GM19239 (cell line): ENCODE data around the gene HFM1.
"Not testable (repeated sequence)": the region's sequence is repeated elsewhere in the genome, so short reads cannot be mapped to it uniquely, and the experiment has no call there.

Source experiments
- DNase-seq: peaks from one replicate; pipeline ENCODE4 v3.0.0; 2011; ENCODE audit warnings: low spot score; ENCODE audit not compliant: insufficient read length
- FAIRE-seq: peaks from 2 replicates; lab custom pipeline; 2011; peaks lifted over from hg19 to GRCh38; lab: Jason Lieb, UNC

The HFM1 gene

DNA sequence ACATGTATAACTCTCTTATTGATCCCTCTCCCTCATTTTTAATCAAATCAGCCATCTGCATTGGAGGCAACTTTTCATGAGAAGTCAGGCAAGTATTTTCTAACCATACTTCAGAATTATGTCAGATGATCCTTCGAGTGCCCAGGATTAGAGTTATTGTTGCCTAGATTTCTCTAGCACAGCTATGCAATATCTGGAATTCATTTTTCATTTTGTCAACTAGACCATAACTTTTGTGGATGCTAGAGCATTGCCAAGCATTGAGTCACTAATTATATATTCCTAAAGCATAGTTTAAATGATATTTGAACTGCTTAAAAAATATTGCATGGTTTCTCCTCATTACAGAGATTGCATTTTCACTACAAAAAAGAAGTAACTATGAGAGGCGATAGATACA lies 21.2 kb downstream of the HFM1 start:
- FAIRE-seq (no peak), DNase-seq (no peak)

DNA sequence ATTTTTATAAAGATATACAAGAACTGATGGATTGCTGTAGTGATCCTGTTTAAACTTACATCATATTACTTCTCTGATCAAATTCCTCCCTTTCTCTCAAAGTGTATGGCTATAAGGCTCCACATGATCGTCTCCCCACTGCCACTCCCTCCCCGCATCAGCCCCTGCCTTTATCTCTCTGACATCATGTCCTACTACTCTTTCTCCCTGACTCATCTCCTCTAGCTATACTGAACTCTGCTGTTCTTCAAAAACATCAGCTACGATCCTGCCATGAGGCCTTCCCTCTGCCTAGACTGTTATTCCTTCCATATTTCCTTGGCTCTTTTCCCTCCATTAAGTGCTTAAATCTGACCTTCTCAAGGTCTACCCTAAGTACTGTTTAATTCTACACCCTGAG lies 22.8 kb downstream of the HFM1 start:
- no peak for DNase-seq
- FAIRE-seq, result no peak

DNA sequence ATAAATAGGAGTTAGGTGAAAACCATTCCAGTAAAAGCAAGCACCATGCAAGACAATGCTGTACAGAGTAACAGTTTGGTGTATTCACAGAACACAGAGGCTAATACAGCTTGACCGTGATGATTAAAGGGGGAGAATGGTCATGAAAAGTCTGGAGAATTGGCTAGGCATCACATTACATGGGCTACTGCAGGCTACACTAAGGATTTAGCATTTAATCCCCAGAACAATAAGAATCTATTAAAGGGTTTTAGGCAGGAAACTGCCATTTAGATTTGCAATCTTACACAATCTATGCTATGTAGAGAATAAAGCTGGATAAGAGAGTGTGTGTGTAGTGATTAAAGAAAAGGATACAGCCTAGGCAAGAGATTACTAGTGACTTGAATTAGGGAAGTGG lies 30.6 kb downstream of the HFM1 start:
- no peak for DNase-seq
- no peak for FAIRE-seq

DNA sequence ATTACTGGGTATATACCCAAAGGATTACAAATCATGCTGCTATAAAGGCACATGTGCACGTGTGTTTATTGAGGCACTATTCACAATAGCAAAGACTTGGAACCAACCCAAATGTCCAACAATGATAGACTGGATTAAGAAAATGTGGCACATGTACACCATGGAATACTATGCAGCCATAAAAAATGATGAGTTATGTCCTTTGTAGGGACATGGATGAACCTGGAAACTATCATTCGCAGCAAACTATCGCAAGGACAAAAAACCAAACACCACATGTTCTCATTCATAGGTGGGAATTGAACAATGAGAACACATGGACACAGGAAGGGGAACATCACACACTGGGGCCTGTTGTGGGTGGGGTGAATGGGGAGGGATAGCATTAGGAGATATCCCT lies 32.4 kb downstream of the HFM1 start:
- not testable (repeated sequence) for DNase-seq, FAIRE-seq

DNA sequence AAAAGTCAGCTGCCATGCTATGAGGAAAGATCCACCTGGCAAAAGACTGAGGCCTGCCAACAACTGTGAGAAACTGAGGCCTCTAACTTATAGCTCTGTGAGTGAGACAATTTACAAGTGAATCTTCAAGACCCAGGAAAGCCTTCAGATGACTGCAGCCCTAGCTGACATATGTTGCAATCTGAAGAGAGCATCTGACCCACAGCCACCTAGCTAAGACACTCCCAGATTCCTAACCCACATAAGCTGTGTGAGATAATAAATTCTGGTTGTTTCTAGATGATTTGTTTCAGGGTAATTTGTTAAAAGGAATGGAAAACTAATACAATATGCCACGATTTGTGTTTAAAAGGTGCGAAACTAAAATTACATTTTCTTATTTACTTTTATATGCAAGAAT lies 55.1 kb downstream of the HFM1 start:
- FAIRE-seq, result no peak

DNA sequence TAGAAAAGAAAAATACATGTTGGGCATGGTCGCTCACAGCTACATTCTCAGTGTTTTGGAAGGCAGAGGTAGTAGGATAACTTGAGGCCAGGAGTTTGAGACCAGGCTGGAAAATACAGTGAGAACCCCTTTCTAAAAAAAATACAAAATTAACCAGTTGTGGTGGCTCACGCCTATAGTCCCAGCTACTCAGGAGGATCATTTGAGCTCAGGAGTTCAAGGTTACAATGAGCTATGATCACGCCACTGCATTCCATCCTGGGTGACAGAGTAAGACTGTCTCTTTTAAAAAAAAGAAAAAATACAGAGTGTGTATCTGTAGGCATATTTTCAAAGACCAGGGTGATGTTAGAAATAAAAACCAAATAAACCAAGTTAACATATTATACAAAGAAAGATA lies 57.8 kb downstream of the HFM1 start:
- DNase-seq (no peak), FAIRE-seq (no peak)

More for the DNA sequence above, 55.1 kb downstream of the HFM1 start:
- no peak for DNase-seq

DNA sequence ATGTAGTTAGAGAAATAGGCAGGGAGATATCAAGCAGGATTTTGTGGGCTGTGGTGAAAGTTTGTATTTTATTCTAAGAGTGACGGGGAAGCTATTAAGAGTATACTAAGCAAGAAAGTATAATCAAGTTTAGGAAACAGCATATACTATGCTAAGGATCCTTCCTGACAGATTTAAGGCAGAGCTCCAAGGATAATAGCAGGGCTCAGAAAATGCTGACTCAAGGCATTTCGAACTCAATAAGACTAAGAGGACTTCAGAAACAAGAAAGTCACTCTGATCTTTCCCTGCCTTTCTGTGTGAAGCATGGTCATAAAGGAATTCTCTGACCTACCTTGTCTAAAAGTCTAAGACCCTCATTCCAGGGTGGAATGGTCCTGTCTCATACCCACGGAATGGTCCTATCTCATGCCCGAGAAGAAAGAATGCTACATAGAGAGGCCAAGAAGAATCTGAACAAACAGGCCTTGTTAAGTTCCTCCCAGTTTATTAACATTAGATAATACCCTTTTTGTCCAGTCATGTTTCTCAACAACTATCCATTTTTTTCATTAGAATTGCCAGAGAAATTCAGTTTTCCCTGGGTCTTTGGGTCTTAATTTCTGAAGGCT lies 59.1 kb downstream of the HFM1 start:
- FAIRE-seq, result no peak

DNA sequence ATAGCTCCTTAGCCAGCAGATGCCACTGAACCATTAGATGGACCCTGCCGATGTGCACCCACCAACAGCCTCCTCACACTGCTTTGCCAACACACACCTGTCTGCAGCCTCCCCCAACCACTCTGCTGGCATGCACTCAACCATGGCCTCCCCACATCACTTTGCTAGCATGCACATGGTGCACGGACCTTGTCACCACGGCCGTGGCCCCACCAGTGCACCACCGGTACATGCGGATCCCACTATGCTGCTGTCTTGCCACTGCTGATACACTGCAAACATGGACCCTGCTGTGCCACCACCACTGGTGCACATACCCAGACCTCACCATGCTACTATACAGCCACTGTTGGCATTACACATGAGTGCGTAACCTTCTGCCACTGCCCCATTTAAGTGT lies 66.1 kb downstream of the HFM1 start:
- FAIRE-seq, result no peak

More for the DNA sequence above, 59.1 kb downstream of the HFM1 start:
- no peak for DNase-seq

DNA sequence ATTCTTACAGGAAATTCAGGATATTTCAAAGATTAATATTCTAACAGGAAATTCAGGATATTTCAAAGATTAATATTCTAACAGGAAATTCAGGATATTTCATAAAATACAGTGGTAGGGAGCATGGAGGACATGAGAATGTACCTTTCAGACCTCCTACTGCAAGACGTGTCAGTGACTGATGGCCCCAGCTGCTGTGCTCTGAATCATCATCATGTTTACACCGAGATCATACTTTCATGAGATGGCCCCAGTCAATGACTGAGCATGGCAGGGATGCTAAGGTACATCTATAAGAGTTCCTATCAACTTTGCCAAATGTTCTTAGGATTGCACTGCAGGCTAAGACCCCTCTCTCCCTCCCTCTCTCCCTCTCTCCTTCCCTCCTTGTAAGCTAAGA lies 69.0 kb downstream of the HFM1 start:
- no peak for FAIRE-seq
- DNase-seq, result no peak

More for the DNA sequence above, 66.1 kb downstream of the HFM1 start:
- DNase-seq, result no peak

DNA sequence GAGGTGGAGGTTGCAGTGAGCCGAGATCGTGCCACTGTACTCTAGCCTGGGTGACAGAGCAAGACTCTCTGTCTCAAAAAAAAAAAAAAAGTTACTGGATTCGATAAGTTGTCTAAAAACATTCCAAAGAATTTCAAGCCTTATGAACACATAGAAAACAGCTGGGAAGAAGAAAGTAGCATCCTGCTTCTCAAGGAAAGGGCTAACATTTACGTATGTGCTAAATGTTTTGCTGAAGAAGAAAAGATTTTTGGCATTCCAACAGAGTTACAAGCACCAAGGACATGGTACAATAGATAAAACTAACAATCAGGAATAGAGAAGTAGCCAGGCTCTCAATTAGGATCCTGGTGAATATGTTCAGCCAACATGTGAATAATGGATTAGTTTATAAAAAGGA lies 69.8 kb downstream of the HFM1 start:
- FAIRE-seq (no peak), DNase-seq (no peak)

DNA sequence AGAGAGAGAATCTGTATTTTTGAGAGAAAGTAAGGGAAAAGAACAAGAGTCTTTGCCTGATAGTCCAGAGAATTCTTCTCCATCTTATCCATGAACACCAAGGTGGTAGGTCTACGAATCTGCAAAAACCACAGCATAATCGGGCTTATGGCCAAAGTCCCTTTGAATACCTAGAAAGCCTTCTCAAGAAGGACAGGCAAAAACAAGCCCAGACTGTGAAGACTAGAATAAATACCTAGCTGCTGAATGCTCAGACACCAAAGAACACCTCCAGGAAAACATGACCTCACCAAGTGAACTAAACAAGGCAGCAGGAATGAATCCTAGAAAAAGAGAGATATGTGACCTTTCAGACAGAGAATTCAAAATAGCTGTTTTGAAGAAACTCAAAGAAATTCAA lies 79.2 kb downstream of the HFM1 start:
- no peak for DNase-seq
- FAIRE-seq, result no peak

DNA sequence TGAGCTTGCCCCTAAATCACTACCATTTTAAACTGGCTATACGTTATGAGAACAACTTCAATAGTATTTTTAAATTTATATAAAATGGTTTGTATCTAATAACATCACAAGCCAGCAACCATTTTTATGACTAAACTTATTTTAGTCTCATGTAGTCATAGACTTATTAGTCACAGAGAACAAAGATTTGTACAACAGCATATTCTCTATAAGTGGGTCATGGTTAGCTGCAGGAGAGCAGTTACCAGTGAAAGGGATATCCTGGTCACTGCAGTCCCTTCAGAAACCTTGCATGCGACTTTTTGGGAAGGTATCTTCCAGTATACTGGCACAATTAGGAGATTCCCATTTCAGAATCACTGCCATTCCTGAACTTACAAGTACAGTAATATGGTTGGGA lies 90.0 kb downstream of the HFM1 start:
- DNase-seq (no peak), FAIRE-seq (no peak)

DNA sequence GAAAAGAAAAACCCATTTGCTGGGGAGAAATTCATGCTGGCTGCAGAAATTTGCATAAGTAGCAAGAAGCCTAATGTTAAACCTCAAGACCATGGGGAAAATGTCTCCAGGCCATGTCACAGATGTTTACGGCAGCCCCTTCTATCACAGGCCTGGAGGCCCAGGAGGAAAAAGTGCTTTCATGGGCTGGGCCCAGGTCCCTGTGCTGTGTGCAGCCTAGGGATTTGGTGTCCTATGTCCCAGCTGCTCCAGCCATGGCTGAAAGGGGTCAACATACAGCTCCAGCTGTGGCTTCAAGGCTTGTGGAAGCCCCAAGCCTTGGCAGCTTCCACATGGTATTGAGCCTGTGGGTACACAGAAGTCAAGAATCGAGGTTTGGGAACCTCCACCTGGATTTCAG lies 93.0 kb downstream of the HFM1 start:
- DNase-seq (no peak), FAIRE-seq (no peak)

DNA sequence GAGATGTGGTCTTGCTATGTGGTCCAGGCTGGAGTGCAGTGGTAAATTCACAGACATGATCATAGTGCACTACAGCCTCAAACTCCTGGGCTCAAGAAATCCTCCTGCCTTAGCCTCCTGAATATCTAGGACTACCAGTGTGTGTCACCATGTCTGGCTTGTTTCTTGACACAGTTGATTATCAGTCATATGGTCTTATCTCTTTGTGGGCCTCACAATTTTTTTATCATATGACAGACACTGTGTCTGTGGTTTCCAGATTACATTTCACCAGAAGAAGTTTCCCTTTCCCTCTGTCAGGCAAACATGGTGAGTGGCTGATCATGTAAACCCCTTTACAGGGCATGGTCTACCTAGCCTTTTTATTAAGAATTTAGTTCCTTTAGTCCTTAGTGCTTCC lies 96.1 kb downstream of the HFM1 start:
- no peak for FAIRE-seq

DNA sequence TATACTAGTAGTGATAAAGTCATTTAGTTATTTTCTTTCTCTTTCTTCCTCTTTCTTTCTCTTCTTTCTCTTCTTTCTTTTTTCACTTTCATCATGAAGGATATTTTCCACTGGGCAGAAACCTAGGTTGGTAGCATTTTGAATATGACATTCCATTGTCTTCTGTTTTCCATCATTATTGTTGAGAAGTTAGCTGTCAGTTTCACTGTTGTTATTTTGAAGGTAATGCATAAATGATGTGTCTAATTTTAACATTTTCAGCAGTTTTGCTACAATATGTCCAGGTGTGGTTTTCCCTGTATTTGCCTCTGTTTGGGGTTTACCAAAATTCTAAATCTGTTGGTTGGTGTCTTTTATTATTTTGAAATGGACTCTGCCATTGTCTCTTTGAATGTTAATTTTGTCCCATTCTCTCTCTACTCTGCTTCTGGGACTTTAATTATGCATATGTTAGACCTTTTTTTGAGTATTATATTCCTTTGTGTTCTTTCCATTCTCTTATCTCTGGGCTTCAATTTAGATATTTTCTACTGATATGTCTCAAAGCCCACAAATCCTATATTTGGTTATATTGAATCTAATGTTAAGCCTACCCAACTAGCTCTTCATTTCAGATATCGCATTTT lies 96.7 kb downstream of the HFM1 start:
- no peak for DNase-seq
- FAIRE-seq, result no peak

More for the DNA sequence above, 96.1 kb downstream of the HFM1 start:
- no peak for DNase-seq

DNA sequence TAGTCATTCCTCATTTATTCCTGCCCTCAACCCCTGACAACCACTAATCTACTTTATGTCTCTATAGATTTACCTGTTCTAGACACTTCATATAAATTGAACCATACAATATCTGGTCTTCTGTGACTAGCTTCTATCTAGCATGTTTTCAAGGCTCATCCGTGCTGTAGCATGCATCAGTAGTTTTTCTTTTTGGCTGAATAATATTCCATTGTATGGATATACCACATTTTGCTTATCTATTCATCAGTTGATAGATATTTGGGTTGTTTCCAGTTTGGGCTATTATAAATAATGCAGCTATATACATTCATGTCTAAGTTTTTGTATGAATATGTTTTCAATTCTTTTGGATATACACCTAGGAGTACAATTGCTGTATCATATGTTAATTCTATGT lies 101.5 kb downstream of the HFM1 start:
- FAIRE-seq, result no peak
- DNase-seq, result no peak

DNA sequence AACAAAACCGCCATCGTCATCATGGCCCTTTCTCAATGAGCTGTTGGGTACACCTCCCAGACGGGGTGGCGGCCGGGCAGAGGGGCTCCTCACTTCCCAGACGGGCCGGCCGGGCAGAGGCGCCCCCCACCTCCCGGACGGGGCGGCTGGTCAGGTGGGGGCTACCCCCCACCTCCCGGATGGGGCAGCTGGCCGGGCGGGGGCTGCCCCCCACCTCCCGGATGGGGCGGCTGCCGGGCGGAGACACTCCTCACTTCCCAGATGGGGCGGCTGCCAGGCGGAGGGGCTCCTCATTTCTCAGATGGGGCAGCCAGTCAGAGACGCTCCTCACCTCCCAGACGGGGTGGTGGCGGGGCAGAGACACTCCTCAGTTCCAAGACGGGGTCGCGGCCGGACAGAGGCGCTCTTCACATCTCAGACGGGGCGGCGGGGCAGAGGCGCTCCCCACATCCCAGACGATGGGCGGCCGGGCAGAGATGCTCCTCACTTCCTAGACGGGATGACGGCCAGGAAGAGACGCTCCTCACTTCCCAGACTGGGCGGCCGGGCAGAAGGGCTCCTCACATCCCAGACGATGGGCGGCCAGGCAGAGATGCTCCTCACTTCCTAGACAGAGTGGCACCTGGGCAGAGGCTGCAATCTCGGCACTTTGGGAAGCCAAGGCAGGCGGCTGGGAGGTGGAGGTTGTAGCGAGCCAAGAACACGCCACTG lies 115.6 kb downstream of the HFM1 start:
- not testable (repeated sequence) for DNase-seq, FAIRE-seq

DNA sequence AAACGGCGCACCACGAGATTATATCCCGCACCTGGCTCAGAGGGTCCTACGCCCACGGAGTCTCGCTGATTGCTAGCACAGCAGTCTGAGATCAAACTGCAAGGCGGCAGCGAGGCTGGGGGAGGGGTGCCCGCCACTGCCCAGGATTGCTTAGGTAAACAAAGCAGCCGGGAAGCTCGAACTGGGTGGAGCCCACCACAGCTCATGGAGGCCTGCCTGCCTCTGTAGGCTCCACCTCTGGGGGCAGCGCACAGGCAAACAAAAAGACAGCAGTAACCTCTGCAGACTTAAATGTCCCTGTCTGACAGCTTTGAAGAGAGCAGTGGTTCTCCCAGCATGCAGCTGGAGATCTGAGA lies 117.7 kb downstream of the HFM1 start:
- not testable (repeated sequence) for DNase-seq, FAIRE-seq

DNA sequence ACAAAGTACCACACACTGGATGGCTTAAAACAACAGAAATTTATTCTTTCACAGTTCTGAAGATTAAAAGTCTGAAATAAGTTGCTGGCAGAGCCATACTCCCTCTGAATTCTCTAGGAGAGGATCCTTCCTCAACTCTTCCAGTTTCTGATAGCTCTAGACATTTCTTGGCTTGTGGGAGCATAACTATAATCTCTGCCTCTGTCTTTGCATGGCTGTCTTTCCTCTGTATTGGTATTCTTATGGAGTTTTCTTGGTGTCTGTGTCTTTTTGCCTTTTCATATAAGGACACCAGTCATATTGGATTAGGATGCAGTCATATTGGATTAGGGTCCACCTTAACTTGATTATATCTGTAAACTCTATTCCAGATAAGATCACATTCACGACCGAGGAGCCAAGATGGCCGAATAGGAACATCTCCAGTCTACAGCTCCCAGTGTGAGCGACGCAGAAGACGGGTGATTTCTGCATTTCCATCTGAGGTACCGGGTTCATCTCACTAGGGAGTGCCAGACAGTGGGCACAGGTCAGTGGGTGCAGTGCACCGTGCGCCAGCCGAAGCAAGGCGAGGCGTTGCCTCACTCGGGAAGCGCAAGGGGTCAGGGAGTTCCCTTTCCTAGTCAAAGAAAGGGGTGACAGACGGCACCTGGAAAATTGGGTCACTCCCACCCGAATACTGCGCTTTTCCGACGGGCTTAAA lies 118.2 kb downstream of the HFM1 start:
- not testable (repeated sequence) for FAIRE-seq, DNase-seq

DNA sequence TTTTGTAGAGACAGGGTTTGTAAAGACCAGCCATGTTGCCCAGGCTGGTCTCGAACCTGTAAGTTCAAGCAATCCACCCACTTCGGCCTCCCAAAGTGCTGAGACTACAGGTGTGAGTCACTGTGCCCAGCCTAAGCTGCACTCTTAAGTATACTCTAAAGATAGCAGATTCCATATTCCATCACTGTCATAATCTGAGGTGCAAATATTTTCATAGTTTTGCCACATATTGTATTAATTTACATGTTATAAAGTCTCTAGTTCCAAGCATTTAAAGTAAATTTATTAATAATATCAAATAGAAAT lies 121.3 kb downstream of the HFM1 start:
- no peak for FAIRE-seq

More for the DNA sequence above, 121.3 kb downstream of the HFM1 start:
- DNase-seq, result no peak
